GM23248 (cell line): Measurements from ENCODE around the gene CBR3.

ENCODE experiments used
- EZH2 ChIP-seq: fragments of 200-600 bp; sonication (generic); IDR thresholded peaks from 2 replicates; pipeline ENCODE4 v1.6.1; 2018; ENCODE audit warnings: antibody characterized with exemption, mild to moderate bottlenecking; ENCODE audit not compliant: insufficient read depth, poor library complexity, severe bottlenecking
- EZH2phosphoT487 ChIP-seq: fragments of 200-600 bp; sonication (generic); IDR thresholded peaks from 2 replicates; pipeline ENCODE4 v1.6.1; 2018; ENCODE audit warnings: antibody characterized with exemption, moderate library complexity, mild to moderate bottlenecking, low read depth; ENCODE audit not compliant: insufficient read depth

- no peak for TF ChIP-seq EZH2
- TF ChIP-seq EZH2phosphoT487, result no peak
Observed at GRCh38 chr21:36186506-36187399, 51.9 kb downstream of the CBR3 start.
